HepG2 (cell line): ENCODE measurements around the gene ALPI. TPM values are rescaled to one million over a fixed set of nuclear protein-coding genes. Genes with fewer than 3 reads are reported as not detected.

Source experiments
- ATAC-seq: fragments of 200-7000 bp; cut with Tn5 transposase; 3 replicates; pipeline ENCODE4 v1.9.1; 2020; ENCODE audit warnings: mild to moderate bottlenecking, moderate library complexity
- BruUV-seq: library from RNA; stranded (reverse); fragments of 400-500 nt; replicated peaks from 2 replicates; lab custom pipeline; 2021; lab: Mats Ljungman, UMichigan
- CTCF ChIA-PET: fragments of 300-600 bp; formaldehyde crosslinking; extraction: SDS; loops from one replicate; lab custom pipeline; 2021; ENCODE audit warnings: low total read pairs, inconsistent platforms, low intra/inter-chr PET ratio; lab: Yijun Ruan, JAX
- POLR2A ChIA-PET: fragments of 350-600 bp; sonication (Branson Sonifier 250); formaldehyde crosslinking; loops from one replicate; lab custom pipeline; 2020; ENCODE audit warnings: antibody characterized with exemption, inconsistent platforms; lab: Yijun Ruan, JAX
- DNase-seq: peaks from one replicate; pipeline ENCODE4 v3.0.0-alpha.2; 2015; ENCODE audit warnings: low spot score
- FAIRE-seq: peaks from 3 replicates; lab custom pipeline; 2011; peaks lifted over from hg19 to GRCh38; lab: Jason Lieb, UNC
- H2AFZ ChIP-seq: one replicate; pipeline ENCODE4 v1.6.1; 2011; ENCODE audit warnings: low read length, inconsistent platforms
- H3K27ac ChIP-seq: fragments of 300-600 bp; 3 replicates; pipeline ENCODE4 v1.8.0; 2011; ENCODE audit warnings: mixed run types, mild to moderate bottlenecking, mixed read lengths, low read length, inconsistent platforms; ENCODE audit not compliant: insufficient read depth; ENCODE audit errors: extremely low read length
- H3K27me3 ChIP-seq, 2 experiments: fragments of 200-600 bp in 1 of 2; 2 replicates in 1 of 2; 3 replicates in 1 of 2; pipeline versions ENCODE4 v1.6.0 to v1.8.0; 2011; ENCODE audit warnings: low read length in 2 of 2, mild to moderate bottlenecking in 2 of 2, moderate library complexity in 2 of 2, inconsistent platforms in 1 of 2; ENCODE audit not compliant: insufficient read depth in 2 of 2, control insufficient read depth in 1 of 2
- H3K36me3 ChIP-seq, 2 experiments: fragments of 200-600 bp in 1 of 2; replicated peaks in 1 of 2; 2 replicates in 1 of 2; 3 replicates in 1 of 2; pipeline versions ENCODE4 v1.5.1 to v1.8.0; 2011; ENCODE audit warnings: low read length in 2 of 2, inconsistent platforms in 1 of 2; ENCODE audit not compliant: insufficient read depth in 2 of 2, control insufficient read depth in 1 of 2
- H3K4me1 ChIP-seq: 2 replicates; pipeline ENCODE4 v1.5.1; 2012; ENCODE audit warnings: low read length, inconsistent platforms; ENCODE audit not compliant: insufficient read depth
- H3K4me2 ChIP-seq: 2 replicates; pipeline ENCODE4 v1.6.0; 2011; ENCODE audit warnings: low read depth, low read length, inconsistent platforms
- H3K4me3 ChIP-seq, 3 experiments: fragments of 200-600 bp in 1 of 3; sonication (generic), shearing (Covaris generic) in 1 of 3; replicated peaks in 1 of 3; 2 replicates each; pipeline ENCODE4 v1.5.1; 2011 to 2016; ENCODE audit warnings: low read length in 3 of 3, inconsistent platforms in 2 of 3, low read depth in 2 of 3, mild to moderate bottlenecking in 2 of 3, control low read depth in 1 of 3, mixed read lengths in 1 of 3; ENCODE audit not compliant: insufficient read depth in 1 of 3
- H3K79me2 ChIP-seq: one replicate; pipeline ENCODE4 v1.6.1; 2011; ENCODE audit warnings: low read length, inconsistent platforms; ENCODE audit not compliant: insufficient read depth
- H3K9ac ChIP-seq: 2 replicates; pipeline ENCODE4 v1.6.0; 2011; ENCODE audit warnings: mild to moderate bottlenecking, low read depth, low read length, inconsistent platforms; ENCODE audit not compliant: insufficient read depth
- H3K9me3 ChIP-seq: 2 replicates; pipeline ENCODE4 v1.5.1; 2012; ENCODE audit warnings: mild to moderate bottlenecking, low read length
- H4K20me1 ChIP-seq: 2 replicates; pipeline ENCODE4 v1.6.0; 2011; ENCODE audit warnings: inconsistent platforms, mild to moderate bottlenecking, low read length, moderate library complexity; ENCODE audit not compliant: insufficient read depth
- HNF4A ChIP-seq: sonication (generic); formaldehyde crosslinking; IDR thresholded peaks from 2 replicates; pipeline ENCODE4 v1.4.0; 2020; ENCODE audit warnings: missing genetic modification reagents
- IRF9 ChIP-seq: sonication (generic); formaldehyde crosslinking; IDR thresholded peaks from 2 replicates; pipeline ENCODE4 v1.8.0; 2022; ENCODE audit warnings: missing genetic modification reagents, mild to moderate bottlenecking, borderline replicate concordance
- KAT7 ChIP-seq: IDR thresholded peaks from 2 replicates; pipeline ENCODE4 v1.6.1; 2018; ENCODE audit warnings: borderline replicate concordance, missing compliant biosample characterization
- NFKB2 ChIP-seq: sonication (generic); formaldehyde crosslinking; IDR thresholded peaks from 2 replicates; pipeline ENCODE4 v1.4.0; 2020; ENCODE audit warnings: missing genetic modification reagents, borderline replicate concordance
- PAX8 ChIP-seq: sonication (generic); formaldehyde crosslinking; IDR thresholded peaks from 2 replicates; pipeline ENCODE4 v1.8.0; 2022; ENCODE audit warnings: mild to moderate bottlenecking, missing genetic modification reagents, borderline replicate concordance
- RXRA ChIP-seq: sonication (generic); formaldehyde crosslinking; IDR thresholded peaks from 2 replicates; pipeline ENCODE4 v1.5.1; 2020; ENCODE audit warnings: missing genetic modification reagents
- U2AF2 ChIP-seq: fragments of 200-400 bp; formaldehyde crosslinking; IDR thresholded peaks from 2 replicates; pipeline ENCODE4 v1.6.1; 2017; ENCODE audit warnings: low read depth, mild to moderate bottlenecking, low read length
- ZMAT5 ChIP-seq: sonication (generic); formaldehyde crosslinking; IDR thresholded peaks from 2 replicates; pipeline ENCODE4 v1.5.0; 2020; ENCODE audit warnings: mild to moderate bottlenecking, low read depth, missing genetic modification reagents, borderline replicate concordance
- ZNF317 ChIP-seq: sonication (generic); formaldehyde crosslinking; IDR thresholded peaks from 2 replicates; pipeline ENCODE4 v1.5.0; 2020; ENCODE audit warnings: mild to moderate bottlenecking, missing genetic modification reagents
- ZNF34 ChIP-seq: sonication (generic); formaldehyde crosslinking; IDR thresholded peaks from 2 replicates; pipeline ENCODE4 v1.4.0; 2020; ENCODE audit warnings: mild to moderate bottlenecking, missing genetic modification reagents, borderline replicate concordance
- ZNF747 ChIP-seq: sonication (generic); formaldehyde crosslinking; IDR thresholded peaks from 2 replicates; pipeline ENCODE4 v1.8.1; 2023; ENCODE audit warnings: missing genetic modification reagents, mild to moderate bottlenecking, borderline replicate concordance
- WGBS: methylation state at CpG from one replicate; pipeline ENCODE4 v1.1.6; 2017; ENCODE audit warnings: low lambda C conversion rate; 5-methylcytosine and 5-hydroxymethylcytosine counted together
- in situ Hi-C: cut with HindIII; loops from 2 replicates; pipeline ENCODE4 v1.10.0; 2017; ENCODE audit warnings: low pct_unique_long_range_greater_than_20kb; ENCODE audit not compliant: extremely low pct_ligation_motif_present
- intact Hi-C: fragments of 100-400 bp; cut with micrococcal nuclease; formaldehyde crosslinking; loops from one replicate; pipeline ENCODE4 v1.10.0; 2022; ENCODE audit not compliant: unreplicated experiment
- polyA plus RNA-seq, 8 experiments: library from polyadenylated mRNA; depleted of rRNA in 3 of 8; stranded (reverse) in 7 of 8; unstranded in 1 of 8; fragments of >200 nt; fragmentation: Illumina TruSeq in 4 of 8; extraction: Trizol in 4 of 8; gene quantifications; 2 replicates each; pipeline versions ENCODE4 v1.2.1 to v1.2.3, GENCODE V29; 2011 to 2016; ENCODE audit warnings: low read depth in 4 of 8, missing spikeins in 1 of 8, mixed read lengths in 1 of 8; ENCODE audit not compliant: insufficient read depth in 1 of 8
- total RNA-seq, 5 experiments: library from RNA; depleted of rRNA; stranded (reverse); fragments of >200 nt; fragmentation: Illumina TruSeq; extraction: Trizol; gene quantifications; 2 replicates each; pipeline ENCODE4 v1.2.3, GENCODE V29; 2016; ENCODE audit warnings: low read depth in 1 of 5
- TF ChIP-seq, protein P1 (sequence below): sonication (generic); formaldehyde crosslinking; IDR thresholded peaks from 2 replicates; pipeline ENCODE4 v1.5.1; 2020; ENCODE audit warnings: mild to moderate bottlenecking, missing genetic modification reagents, moderate library complexity

Gene ALPI
- total and polyA plus RNA-seq, 2 of the 13 experiments (the other 11 are each of a cell fraction or from before 2014, with no cell fraction given) = not detected

DNA sequence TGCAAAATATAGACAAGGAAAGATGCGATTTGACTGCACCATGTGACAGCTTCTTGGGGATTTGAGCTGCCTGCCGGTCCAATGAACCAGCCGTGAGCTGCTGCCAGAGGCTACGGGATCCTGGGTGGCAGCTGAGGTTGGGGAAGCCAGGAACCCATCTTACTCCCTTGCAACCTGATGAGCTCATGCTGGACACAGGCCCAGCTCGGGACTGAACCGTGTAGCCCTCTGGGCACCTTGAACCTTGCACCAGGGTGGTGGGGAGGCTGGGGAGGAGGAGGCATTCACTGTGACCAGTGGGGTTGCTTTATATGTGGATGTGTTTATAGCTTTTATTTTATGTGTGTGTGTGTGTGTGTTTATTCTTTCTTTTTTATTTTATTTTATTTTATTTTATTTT lies 9.1 kb downstream of the ALPI start:
- Histone ChIP-seq H3K9me3 (peaks cover 3% of the 10 kb centered on the region; the same call in 1 of the 2 replicates), H3K4me2 (no peak overlapping the region), H3K9ac (no peak overlapping the region), H3K27ac (no peak overlapping the region), H2AFZ (no peak overlapping the region), H4K20me1 (no peaks in the 10 kb centered on the region), H3K36me3 (no peaks in the 10 kb centered on the region), H3K4me3 (no peak overlapping the region), H3K27me3 (peaks cover 2 to 23% of the 10 kb centered on the region in 2 experiments; a peak in 3 of 5 replicates), H3K4me1 (no peaks in the 10 kb centered on the region), H3K79me2 (no peaks in the 10 kb centered on the region)
- FAIRE-seq (no peak), DNase-seq (peak; percentile 30), ATAC-seq (peak; percentile 97)
- TF ChIP-seq NFKB2 (CRISPR knock-in tag) = no peak
- peak; percentile 66 for TF ChIP-seq HNF4A (CRISPR knock-in tag)
- CTCF ChIA-PET = no interaction called here
- in situ Hi-C loops (no loop called here), intact Hi-C loops (no loop called here)
- WGBS = 24% methylated on average over 6 of the region's 6 CpGs
- no TSS peak for BruUV-seq
- POLR2A ChIA-PET = no interaction called here

- WGBS = 26% methylated on average over 7 of the region's 7 CpGs
- Histone ChIP-seq H3K27me3 (peaks cover 2 to 28% of the 10 kb centered on the region in 2 experiments; a peak in 3 of 5 replicates), H3K27ac (no peak overlapping the region), H3K79me2 (no peaks in the 10 kb centered on the region), H4K20me1 (no peaks in the 10 kb centered on the region), H2AFZ (no peak overlapping the region), H3K4me3 (no peak overlapping the region), H3K36me3 (no peaks in the 10 kb centered on the region), H3K4me2 (no peak overlapping the region), H3K9me3 (peaks cover 3% of the 10 kb centered on the region; the same call in 1 of the 2 replicates), H3K4me1 (no peaks in the 10 kb centered on the region), H3K9ac (no peak overlapping the region)
- FAIRE-seq = no peak
- no TSS peak for BruUV-seq
- DNase-seq = no peak
- ChIA-PET POLR2A (no interaction called here), CTCF (no interaction called here)
- intact Hi-C loops (no loop called here), in situ Hi-C loops (no loop called here)
- no peak for ATAC-seq
- TF ChIP-seq ZMAT5 (no peak), PAX8 (CRISPR knock-in tag) (no peak), RXRA (CRISPR knock-in tag) (no peak), ZNF747 (no peak), IRF9 (CRISPR knock-in tag) (no peak), KAT7 (CRISPR knock-in tag) (no peak), ZNF34 (no peak), ZNF317 (CRISPR knock-in tag) (no peak), U2AF2 (no peak)
- TF ChIP-seq, protein P1, sequence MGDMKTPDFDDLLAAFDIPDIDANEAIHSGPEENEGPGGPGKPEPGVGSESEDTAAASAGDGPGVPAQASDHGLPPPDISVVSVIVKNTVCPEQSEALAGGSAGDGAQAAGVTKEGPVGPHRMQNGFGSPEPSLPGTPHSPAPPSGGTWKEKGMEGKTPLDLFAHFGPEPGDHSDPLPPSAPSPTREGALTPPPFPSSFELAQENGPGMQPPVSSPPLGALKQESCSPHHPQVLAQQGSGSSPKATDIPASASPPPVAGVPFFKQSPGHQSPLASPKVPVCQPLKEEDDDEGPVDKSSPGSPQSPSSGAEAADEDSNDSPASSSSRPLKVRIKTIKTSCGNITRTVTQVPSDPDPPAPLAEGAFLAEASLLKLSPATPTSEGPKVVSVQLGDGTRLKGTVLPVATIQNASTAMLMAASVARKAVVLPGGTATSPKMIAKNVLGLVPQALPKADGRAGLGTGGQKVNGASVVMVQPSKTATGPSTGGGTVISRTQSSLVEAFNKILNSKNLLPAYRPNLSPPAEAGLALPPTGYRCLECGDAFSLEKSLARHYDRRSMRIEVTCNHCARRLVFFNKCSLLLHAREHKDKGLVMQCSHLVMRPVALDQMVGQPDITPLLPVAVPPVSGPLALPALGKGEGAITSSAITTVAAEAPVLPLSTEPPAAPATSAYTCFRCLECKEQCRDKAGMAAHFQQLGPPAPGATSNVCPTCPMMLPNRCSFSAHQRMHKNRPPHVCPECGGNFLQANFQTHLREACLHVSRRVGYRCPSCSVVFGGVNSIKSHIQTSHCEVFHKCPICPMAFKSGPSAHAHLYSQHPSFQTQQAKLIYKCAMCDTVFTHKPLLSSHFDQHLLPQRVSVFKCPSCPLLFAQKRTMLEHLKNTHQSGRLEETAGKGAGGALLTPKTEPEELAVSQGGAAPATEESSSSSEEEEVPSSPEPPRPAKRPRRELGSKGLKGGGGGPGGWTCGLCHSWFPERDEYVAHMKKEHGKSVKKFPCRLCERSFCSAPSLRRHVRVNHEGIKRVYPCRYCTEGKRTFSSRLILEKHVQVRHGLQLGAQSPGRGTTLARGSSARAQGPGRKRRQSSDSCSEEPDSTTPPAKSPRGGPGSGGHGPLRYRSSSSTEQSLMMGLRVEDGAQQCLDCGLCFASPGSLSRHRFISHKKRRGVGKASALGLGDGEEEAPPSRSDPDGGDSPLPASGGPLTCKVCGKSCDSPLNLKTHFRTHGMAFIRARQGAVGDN (CRISPR knock-in tag) = no peak
Measured at GRCh38 chr2:232466221-232466620, 10.3 kb downstream of the ALPI start.
